Kidney epithelial cell (primary cell): ENCODE measurements around the gene FASTK. TPM values are rescaled to one million over a fixed set of nuclear protein-coding genes. Genes with fewer than 3 reads are reported as not detected.
"Not testable (repeated sequence)": the region's sequence is repeated elsewhere in the genome, so short reads cannot be mapped to it uniquely, and the experiment has no call there.

Source experiments
- DNase-seq: peaks from one replicate; pipeline ENCODE4 v3.0.0-alpha.2; 2010; ENCODE audit warnings: low read depth
- H3K27me3 ChIP-seq: 2 replicates; pipeline ENCODE4 v1.6.0; 2011; ENCODE audit warnings: low read length; ENCODE audit not compliant: control insufficient read depth, insufficient read depth
- H3K36me3 ChIP-seq: 2 replicates; pipeline ENCODE4 v1.5.1; 2011; ENCODE audit warnings: low read length; ENCODE audit not compliant: control insufficient read depth, insufficient read depth
- H3K4me3 ChIP-seq: 2 replicates; pipeline ENCODE4 v1.5.1; 2011; ENCODE audit warnings: low read depth, mild to moderate bottlenecking, control low read depth, low read length
- total RNA-seq: library from RNA; depleted of rRNA; stranded (reverse); fragments of >200 nt; gene quantifications from 2 replicates; pipeline ENCODE4 v1.2.3, GENCODE V29; 2015
- TF ChIP-seq, protein P1 (sequence below): IDR thresholded peaks from 2 replicates; pipeline ENCODE4 v1.5.1; 2011; ENCODE audit warnings: mild to moderate bottlenecking, moderate library complexity, low read length, control low read depth, inconsistent platforms; ENCODE audit not compliant: insufficient read depth, poor library complexity, severe bottlenecking

FASTK gene
- total RNA-seq, 1 donor from 2014 or later = 71.7 TPM

DNA sequence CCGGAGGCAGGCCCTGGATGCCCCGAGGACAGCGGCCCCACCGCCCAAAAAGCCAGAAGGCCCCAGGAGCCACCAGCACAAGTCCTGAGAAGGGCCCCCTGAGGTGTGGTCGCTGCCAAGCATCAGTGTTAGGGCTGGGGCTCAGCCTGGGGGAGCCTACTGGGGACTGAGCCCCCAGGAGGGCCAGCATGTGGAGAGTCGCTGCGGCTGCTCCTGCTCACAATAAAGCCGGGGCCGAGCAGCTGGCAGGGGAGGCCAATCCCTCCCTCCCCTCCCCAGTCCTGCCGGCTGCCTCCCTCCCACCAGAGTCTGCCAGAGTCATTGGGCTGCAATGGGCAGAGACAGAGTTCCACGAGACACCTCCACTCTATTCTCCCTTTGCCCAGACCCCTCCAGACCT is 35.3 kb downstream of the FASTK start:
- peaks cover 22% of the 10 kb centered on the region for H3K27me3 ChIP-seq
- DNase-seq = no peak
- no peaks in the 10 kb centered on the region for H3K36me3 ChIP-seq
- no peak overlapping the region for H3K4me3 ChIP-seq
- TF ChIP-seq, protein P1, sequence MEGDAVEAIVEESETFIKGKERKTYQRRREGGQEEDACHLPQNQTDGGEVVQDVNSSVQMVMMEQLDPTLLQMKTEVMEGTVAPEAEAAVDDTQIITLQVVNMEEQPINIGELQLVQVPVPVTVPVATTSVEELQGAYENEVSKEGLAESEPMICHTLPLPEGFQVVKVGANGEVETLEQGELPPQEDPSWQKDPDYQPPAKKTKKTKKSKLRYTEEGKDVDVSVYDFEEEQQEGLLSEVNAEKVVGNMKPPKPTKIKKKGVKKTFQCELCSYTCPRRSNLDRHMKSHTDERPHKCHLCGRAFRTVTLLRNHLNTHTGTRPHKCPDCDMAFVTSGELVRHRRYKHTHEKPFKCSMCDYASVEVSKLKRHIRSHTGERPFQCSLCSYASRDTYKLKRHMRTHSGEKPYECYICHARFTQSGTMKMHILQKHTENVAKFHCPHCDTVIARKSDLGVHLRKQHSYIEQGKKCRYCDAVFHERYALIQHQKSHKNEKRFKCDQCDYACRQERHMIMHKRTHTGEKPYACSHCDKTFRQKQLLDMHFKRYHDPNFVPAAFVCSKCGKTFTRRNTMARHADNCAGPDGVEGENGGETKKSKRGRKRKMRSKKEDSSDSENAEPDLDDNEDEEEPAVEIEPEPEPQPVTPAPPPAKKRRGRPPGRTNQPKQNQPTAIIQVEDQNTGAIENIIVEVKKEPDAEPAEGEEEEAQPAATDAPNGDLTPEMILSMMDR = no peak

DNA sequence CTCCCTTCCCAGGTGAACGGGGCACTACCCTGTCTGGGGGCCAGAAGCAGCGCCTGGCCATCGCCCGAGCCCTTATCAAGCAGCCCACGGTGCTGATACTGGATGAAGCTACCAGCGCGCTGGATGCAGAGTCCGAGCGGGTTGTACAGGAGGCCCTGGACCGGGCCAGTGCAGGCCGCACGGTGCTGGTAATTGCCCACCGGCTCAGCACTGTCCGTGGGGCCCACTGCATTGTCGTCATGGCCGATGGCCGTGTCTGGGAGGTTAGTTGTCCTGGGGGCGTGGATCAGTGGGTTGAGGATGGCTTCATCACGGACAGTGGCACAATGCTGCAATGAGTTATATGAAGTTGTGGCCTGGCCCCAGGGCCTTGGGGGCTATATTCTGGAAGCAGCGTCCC is 36.6 kb downstream of the FASTK start:
- Histone ChIP-seq H3K4me3 (no peak overlapping the region), H3K36me3 (no peaks in the 10 kb centered on the region), H3K27me3 (peaks cover 9% of the 10 kb centered on the region)
- TF ChIP-seq, protein P1 = no peak
- no peak for DNase-seq

DNA sequence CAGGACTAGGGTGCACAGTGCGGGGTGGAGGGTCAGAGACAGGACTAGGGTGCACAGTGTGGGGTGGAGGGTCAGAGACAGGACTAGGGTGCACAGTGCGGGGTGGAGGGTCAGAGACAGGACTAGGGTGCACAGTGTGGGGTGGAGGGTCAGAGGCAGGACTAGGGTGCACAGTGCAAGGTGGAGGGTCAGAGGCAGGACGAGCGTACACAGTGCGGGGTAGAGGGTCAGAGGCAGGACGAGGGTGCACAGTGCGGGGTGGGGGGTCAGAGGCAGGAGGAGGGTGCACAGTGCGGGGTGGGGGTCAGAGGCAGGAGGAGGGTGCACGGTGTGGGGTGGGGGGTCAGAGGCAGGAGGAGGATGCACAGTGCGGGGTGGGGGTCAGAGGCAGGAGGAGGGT is 37.2 kb downstream of the FASTK start:
- H3K27me3 ChIP-seq, H3K36me3 ChIP-seq, DNase-seq, H3K4me3 ChIP-seq: not testable (repeated sequence)

DNA sequence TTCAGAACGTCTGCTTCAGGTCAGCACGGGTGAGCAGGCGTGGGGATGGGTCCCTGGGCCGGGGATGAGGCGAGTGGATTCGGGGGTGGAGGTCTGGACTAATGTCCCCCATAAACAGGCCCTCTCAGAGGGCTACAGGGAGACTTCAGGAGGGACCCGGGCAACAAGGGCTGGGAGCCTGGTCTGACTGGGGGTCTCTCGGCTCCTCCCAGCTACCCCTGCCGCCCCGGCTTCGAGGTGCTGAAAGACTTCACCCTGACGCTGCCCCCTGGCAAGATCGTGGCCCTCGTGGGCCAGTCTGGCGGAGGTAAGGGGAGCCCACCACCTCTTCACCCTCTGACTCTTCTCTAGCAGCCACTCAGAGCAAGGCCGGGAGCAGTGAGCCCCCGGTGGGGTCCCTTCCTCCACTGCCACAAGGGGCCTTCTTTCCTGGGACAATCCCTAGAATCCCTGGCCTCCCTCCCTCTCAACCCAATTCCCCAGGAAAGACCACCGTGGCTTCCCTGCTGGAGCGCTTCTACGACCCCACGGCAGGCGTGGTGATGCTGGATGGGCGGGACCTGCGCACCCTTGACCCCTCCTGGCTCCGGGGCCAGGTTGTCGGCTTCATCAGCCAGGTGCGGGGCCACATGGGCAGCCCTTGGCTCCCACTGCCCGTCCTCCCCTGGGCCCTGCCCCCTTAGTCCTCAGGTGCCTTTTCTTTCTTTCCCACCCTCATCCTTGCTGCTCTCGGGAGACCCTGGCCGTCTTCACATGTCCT is 39.8 kb downstream of the FASTK start:
- Histone ChIP-seq H3K4me3 (no peak overlapping the region), H3K36me3 (no peaks in the 10 kb centered on the region), H3K27me3 (no peaks in the 10 kb centered on the region)
- no peak for DNase-seq
- TF ChIP-seq, protein P1 = no peak

DNA sequence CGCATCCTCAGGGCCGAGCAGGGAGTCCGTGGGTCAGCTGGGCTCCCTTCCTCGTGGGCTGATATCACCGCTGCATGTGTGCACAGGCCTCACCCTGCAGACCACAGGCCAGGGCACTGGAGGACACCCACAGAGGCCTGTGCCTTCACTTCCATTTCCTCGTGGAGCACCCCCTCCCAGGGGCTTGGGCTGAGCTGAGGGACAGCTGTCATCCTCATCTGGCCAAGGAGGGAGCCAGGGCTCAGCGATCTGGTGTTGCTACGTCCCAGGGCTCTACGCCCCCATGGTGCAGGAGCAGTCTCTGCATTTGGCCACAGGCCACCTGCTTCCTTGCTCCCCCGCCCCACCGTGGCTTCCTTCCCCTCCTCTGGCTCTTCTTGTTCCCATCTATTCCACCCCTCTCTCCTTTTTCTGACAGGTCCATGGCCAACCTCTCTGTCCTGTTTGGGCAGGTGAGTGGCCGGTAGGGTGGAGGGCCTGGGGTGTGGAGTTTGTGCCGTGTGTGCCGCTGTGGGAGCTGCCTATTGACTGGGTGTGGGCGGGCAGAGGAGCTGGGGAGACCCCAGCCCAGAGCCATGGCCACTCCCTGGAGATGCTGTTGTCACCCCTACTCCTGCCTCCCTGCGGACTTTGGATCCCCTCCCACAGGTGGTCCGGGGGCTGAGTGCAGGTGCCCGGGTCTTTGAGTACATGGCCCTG is 40.6 kb downstream of the FASTK start:
- no peak for DNase-seq
- TF ChIP-seq, protein P1 = no peak
- Histone ChIP-seq H3K36me3 (no peaks in the 10 kb centered on the region), H3K4me3 (no peak overlapping the region), H3K27me3 (no peaks in the 10 kb centered on the region)

DNA sequence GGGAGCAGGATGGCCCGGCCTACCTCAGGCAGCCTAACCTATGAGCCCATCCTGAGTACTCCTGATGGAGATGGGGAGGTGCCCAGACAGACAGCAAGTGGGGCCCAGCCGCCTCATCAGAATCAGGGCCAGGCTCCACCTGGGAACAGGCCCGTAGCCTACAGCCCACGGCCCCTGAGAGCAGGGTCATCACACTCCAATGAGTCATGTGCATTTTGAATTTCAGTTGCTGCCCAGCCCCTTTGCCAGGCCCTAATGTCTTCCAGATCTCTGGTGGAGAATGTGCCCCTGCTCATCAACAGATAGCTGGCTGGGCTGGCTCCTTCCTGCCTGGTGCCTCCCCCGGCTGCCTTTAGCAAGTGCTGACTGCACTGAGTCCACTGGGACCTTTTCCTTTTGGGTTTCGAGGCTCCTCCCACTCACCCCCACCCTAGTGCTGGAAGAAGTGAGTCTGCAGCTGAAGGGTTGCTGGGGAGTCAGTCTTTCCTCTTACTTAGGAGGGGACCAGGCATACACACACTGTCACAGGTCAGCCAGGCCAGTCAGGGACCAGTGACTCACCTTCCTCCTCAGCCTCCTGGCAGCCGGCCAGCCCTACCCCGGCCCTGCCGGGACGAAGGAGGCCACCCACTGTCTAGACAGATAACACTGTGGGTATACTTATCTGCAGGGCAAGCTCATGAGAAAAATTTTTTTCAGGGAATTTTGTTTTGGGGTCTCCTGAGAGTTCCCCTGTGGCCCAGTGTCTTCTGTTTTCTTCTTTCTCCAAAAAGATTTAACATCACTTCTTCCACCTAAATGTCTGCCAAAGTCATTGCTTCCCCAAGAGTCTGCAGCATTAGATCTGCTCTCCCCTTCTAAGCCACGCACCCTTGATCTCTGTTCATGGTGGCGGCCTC is 41.4 kb downstream of the FASTK start:
- Histone ChIP-seq H3K36me3 (no peaks in the 10 kb centered on the region), H3K4me3 (no peak overlapping the region), H3K27me3 (no peaks in the 10 kb centered on the region)
- DNase-seq = peak; percentile 87
- TF ChIP-seq, protein P1 = no peak
